Nephron (organoid): ENCODE data around the gene ARMC9.

Source experiments
- H3K27ac Mint-ChIP-seq, 3 experiments: 2 replicates each; pipeline ENCODE4 v1.8.0; 2020; ENCODE audit warnings: mixed read lengths in 3 of 3, mild to moderate bottlenecking in 2 of 3, moderate library complexity in 1 of 3
- H3K27me3 Mint-ChIP-seq: 2 replicates; pipeline ENCODE4 v1.8.0; 2021; ENCODE audit warnings: low read depth, mild to moderate bottlenecking, moderate library complexity, mixed read lengths
- H3K36me3 Mint-ChIP-seq: 2 replicates; pipeline ENCODE4 v1.8.0; 2020; ENCODE audit warnings: low read depth, mixed read lengths
- H3K4me1 Mint-ChIP-seq: 2 replicates; pipeline ENCODE4 v1.8.0; 2020; ENCODE audit warnings: mixed read lengths
- H3K4me3 Mint-ChIP-seq, 3 experiments: 2 replicates each; pipeline ENCODE4 v1.8.0; 2020; ENCODE audit warnings: mild to moderate bottlenecking in 3 of 3, mixed read lengths in 3 of 3, moderate library complexity in 2 of 3
- H3K9me3 Mint-ChIP-seq: 2 replicates; pipeline ENCODE4 v1.8.0; 2020; ENCODE audit warnings: mixed read lengths
- CTCF ChIP-seq, 3 experiments: fragments of 200-600 bp; sonication (generic); IDR thresholded peaks; one replicate each; pipeline ENCODE4 v1.5.0; 2021; ENCODE audit warnings: antibody characterized with exemption in 3 of 3; ENCODE audit not compliant: unreplicated experiment in 3 of 3

The ARMC9 gene

DNA sequence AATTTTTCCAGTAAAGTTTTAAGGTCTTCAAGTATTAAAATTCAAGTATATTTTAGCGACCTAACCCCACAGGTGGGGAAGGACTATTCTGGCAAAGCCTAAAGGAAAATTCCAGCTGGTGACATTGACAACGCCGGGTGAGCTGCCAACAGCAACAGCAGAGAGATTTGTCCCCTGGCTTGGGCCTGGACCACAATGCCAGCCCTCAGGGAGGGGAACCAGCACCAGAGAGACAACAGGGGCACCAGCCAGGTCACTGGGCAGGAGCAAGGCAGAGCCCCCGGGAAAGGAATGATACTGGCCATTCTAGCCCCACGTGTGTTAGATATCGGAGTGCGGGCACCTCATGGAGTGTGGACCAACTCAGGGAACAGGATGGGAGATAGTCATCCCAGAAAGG is 95.7 kb downstream of the ARMC9 start:
- TF ChIP-seq CTCF (IDR thresholded peaks at IDR 0.05; ENCODE audit: unreplicated experiment in 3 of 3), result no peak
- no peaks in the 10 kb centered on the region for H3K4me1 Mint-ChIP-seq
- no peak overlapping the region for H3K4me3 Mint-ChIP-seq
- no peaks in the 10 kb centered on the region for H3K27me3 Mint-ChIP-seq
- peaks cover 47% of the 10 kb centered on the region for H3K36me3 Mint-ChIP-seq
- no peaks in the 10 kb centered on the region for H3K9me3 Mint-ChIP-seq
- no peak overlapping the region for H3K27ac Mint-ChIP-seq

GRCh38 chr2:231294571-231295362 is 96.3 kb downstream of the ARMC9 start:
- no peak overlapping the region for H3K27ac Mint-ChIP-seq
- H3K9me3 Mint-ChIP-seq, result no peaks in the 10 kb centered on the region
- no peak for TF ChIP-seq CTCF (IDR thresholded peaks at IDR 0.05; ENCODE audit: unreplicated experiment in 3 of 3)
- H3K4me3 Mint-ChIP-seq, result no peak overlapping the region
- H3K4me1 Mint-ChIP-seq, result no peaks in the 10 kb centered on the region
- peaks cover 43% of the 10 kb centered on the region for H3K36me3 Mint-ChIP-seq
- no peaks in the 10 kb centered on the region for H3K27me3 Mint-ChIP-seq

GRCh38 chr2:231295363-231295655 is 96.9 kb downstream of the ARMC9 start:
- H3K27ac Mint-ChIP-seq, result no peak overlapping the region
- no peaks in the 10 kb centered on the region for H3K9me3 Mint-ChIP-seq
- H3K27me3 Mint-ChIP-seq, result no peaks in the 10 kb centered on the region
- no peak overlapping the region for H3K4me3 Mint-ChIP-seq
- H3K36me3 Mint-ChIP-seq, result peaks cover 40% of the 10 kb centered on the region
- no peak for TF ChIP-seq CTCF (IDR thresholded peaks at IDR 0.05; ENCODE audit: unreplicated experiment in 3 of 3)
- no peaks in the 10 kb centered on the region for H3K4me1 Mint-ChIP-seq

DNA sequence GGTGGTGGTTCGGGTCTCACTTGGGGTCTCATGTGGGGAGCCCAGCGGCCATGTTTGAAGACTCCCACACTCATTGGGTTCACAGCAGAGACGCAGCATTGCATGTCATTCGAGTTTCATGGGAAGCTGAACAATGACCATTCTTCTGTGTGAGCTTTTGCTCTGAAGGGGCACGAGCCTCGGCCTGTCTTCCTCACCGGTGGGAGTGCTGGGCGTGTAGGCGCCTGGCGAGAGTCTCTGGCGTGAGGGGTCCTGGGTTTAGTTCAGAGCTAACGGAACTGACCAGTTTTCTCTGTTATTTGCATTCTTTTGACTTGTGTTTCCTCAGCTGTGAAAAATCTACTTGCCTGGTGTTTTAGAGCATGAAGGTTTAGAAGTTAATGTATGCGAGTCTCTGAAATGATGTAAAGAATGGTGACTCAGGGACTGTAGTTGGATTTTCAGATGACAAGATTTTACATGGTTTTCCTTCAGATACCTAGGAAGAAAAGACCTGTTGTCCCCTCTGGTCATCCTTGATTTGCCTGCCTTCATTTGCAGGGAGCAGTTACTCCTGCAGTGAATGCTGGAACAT is 98.1 kb downstream of the ARMC9 start:
- H3K4me3 Mint-ChIP-seq, result no peak overlapping the region
- no peaks in the 10 kb centered on the region for H3K27me3 Mint-ChIP-seq
- no peak for TF ChIP-seq CTCF (IDR thresholded peaks at IDR 0.05; ENCODE audit: unreplicated experiment in 3 of 3)
- H3K36me3 Mint-ChIP-seq, result peaks cover 36% of the 10 kb centered on the region
- no peaks in the 10 kb centered on the region for H3K9me3 Mint-ChIP-seq
- peak overlapping the region in 1 of 3 experiments; percentile 22 for H3K27ac Mint-ChIP-seq
- H3K4me1 Mint-ChIP-seq, result no peaks in the 10 kb centered on the region

GRCh38 chr2:231297108-231297908 is 98.9 kb downstream of the ARMC9 start:
- peaks cover 33% of the 10 kb centered on the region for H3K36me3 Mint-ChIP-seq
- H3K9me3 Mint-ChIP-seq, result no peaks in the 10 kb centered on the region
- TF ChIP-seq CTCF (IDR thresholded peaks at IDR 0.05; ENCODE audit: unreplicated experiment in 3 of 3), result peak; percentile 69 to 84 (median 77)
- H3K4me1 Mint-ChIP-seq, result no peaks in the 10 kb centered on the region
- no peak overlapping the region for H3K27ac Mint-ChIP-seq
- no peak overlapping the region for H3K4me3 Mint-ChIP-seq
- no peaks in the 10 kb centered on the region for H3K27me3 Mint-ChIP-seq
